Colonic mucosa (tissue), 4 donors: Measurements from ENCODE around the gene SNRPB2. TPM values are rescaled to one million over a fixed set of nuclear protein-coding genes. Genes with fewer than 3 reads are reported as not detected.

Source experiments
- DNase-seq: peaks from one replicate; pipeline ENCODE4 v3.0.0-alpha.2; 2020
- H3K27ac ChIP-seq: fragments of 200-600 bp; one replicate; pipeline ENCODE4 v1.8.0; 2021
- H3K27me3 ChIP-seq: fragments of 200-600 bp; one replicate; pipeline ENCODE4 v1.8.0; 2021
- H3K36me3 ChIP-seq: fragments of 200-600 bp; one replicate; pipeline ENCODE4 v1.8.0; 2021
- H3K4me1 ChIP-seq: fragments of 200-600 bp; one replicate; pipeline ENCODE4 v1.8.0; 2021; ENCODE audit warnings: mild to moderate bottlenecking
- H3K4me3 ChIP-seq: fragments of 200-600 bp; one replicate; pipeline ENCODE4 v1.8.0; 2021
- H3K9ac ChIP-seq, 2 donors: one replicate each; pipeline ENCODE4 v1.7.0; 2013; ENCODE audit warnings: control low read depth in 2 of 2, low read depth in 2 of 2, low read length in 2 of 2
- H3K9me3 ChIP-seq: fragments of 200-600 bp; one replicate; pipeline ENCODE4 v1.8.0; 2021
- CTCF ChIP-seq: fragments of 200-600 bp; IDR thresholded peaks from one replicate; pipeline ENCODE4 v1.8.0; 2022; ENCODE audit warnings: antibody characterized with exemption, mild to moderate bottlenecking
- intact Hi-C: fragments of 100-400 bp; cut with DNase I; formaldehyde crosslinking; loops from one replicate; pipeline ENCODE4 v1.14.1; 2022
- total RNA-seq, 2 donors: library from RNA; stranded (reverse); fragmentation: NEBNext Ultra II Directional in 1 of 2; extraction: Animal tissue kit (Norgen Biotek cat#: 25700) in 1 of 2; gene quantifications; one replicate each; pipeline ENCODE4 v1.2.1, GENCODE V29; 2021
- donor health status: healthy.
- donor health status: DM: no; HTN: no; CAD: no.
- donor health status: DM: no; HTN: no; CAD: no.

The SNRPB2 gene
- 10 to 100 TPM; 36.7 to 51.4 TPM for total RNA-seq

- Histone ChIP-seq H3K4me3 (peak within 1 kb of the TSS; percentile 93), H3K36me3 (no peaks in the 10 kb centered on the region), H3K9ac (peak within 1 kb of the TSS; percentile 78 to 87), H3K4me1 (no peaks in the 10 kb centered on the region), H3K27me3 (peaks cover 7% of the 10 kb centered on the region), H3K27ac (peak within 1 kb of the TSS; percentile 18), H3K9me3 (no peaks in the 10 kb centered on the region)
- TF ChIP-seq CTCF, result no peak
- peak; percentile 93 for DNase-seq
- intact Hi-C loops, result no loop called here
These were observed at the start of gene SNRPB2 for GRCh38 chr20:16729565-16730460. Gene SNRPB2 (plus strand): TSS chr20:16730026. CDS start chr20:16731703, 1,677 bp downstream.

GRCh38 chr20:16684416-16684815 lies 45.4 kb upstream of the SNRPB2 start:
- DNase-seq, result no peak
- Histone ChIP-seq H3K27ac (no peak overlapping the region), H3K9me3 (no peaks in the 10 kb centered on the region), H3K4me3 (no peak overlapping the region), H3K4me1 (no peaks in the 10 kb centered on the region), H3K9ac (no peak overlapping the region), H3K36me3 (no peaks in the 10 kb centered on the region), H3K27me3 (no peaks in the 10 kb centered on the region)
- intact Hi-C loops, result no loop called here
- TF ChIP-seq CTCF, result no peak

GRCh38 chr20:16689906-16690305 lies 39.9 kb upstream of the SNRPB2 start:
- no peaks in the 10 kb centered on the region for H3K27me3 ChIP-seq
- no peak overlapping the region for H3K27ac ChIP-seq
- intact Hi-C loops, result no loop called here
- H3K4me1 ChIP-seq, result no peaks in the 10 kb centered on the region
- no peak overlapping the region for H3K9ac ChIP-seq
- no peak overlapping the region for H3K4me3 ChIP-seq
- no peaks in the 10 kb centered on the region for H3K36me3 ChIP-seq
- no peak for TF ChIP-seq CTCF
- no peak for DNase-seq
- H3K9me3 ChIP-seq, result no peaks in the 10 kb centered on the region

GRCh38 chr20:16691381-16691780 lies 38.4 kb upstream of the SNRPB2 start:
- TF ChIP-seq CTCF, result no peak
- intact Hi-C loops, result no loop called here
- H3K36me3 ChIP-seq, result no peaks in the 10 kb centered on the region
- DNase-seq, result no peak
- H3K27me3 ChIP-seq, result no peaks in the 10 kb centered on the region
- H3K27ac ChIP-seq, result no peak overlapping the region
- H3K9ac ChIP-seq, result no peak overlapping the region
- no peak overlapping the region for H3K4me3 ChIP-seq
- no peaks in the 10 kb centered on the region for H3K4me1 ChIP-seq
- H3K9me3 ChIP-seq, result no peaks in the 10 kb centered on the region

GRCh38 chr20:16692009-16692408 lies 37.8 kb upstream of the SNRPB2 start:
- TF ChIP-seq CTCF, result no peak
- H3K4me3 ChIP-seq, result no peak overlapping the region
- intact Hi-C loops, result no loop called here
- no peaks in the 10 kb centered on the region for H3K27me3 ChIP-seq
- no peaks in the 10 kb centered on the region for H3K4me1 ChIP-seq
- H3K9me3 ChIP-seq, result no peaks in the 10 kb centered on the region
- H3K27ac ChIP-seq, result no peak overlapping the region
- no peak overlapping the region for H3K9ac ChIP-seq
- H3K36me3 ChIP-seq, result no peaks in the 10 kb centered on the region
- DNase-seq, result no peak
